Activated T-cell treated with anti-CD3 and anti-CD28 coated beads for 48 hours (primary cell): ENCODE data around the gene SARDH.

Experiments used
- DNase-seq: peaks from one replicate; pipeline ENCODE4 v3.0.0-alpha.2; 2020; ENCODE audit warnings: low read depth

SARDH gene

GRCh38 chr9:133714606-133715294 lies 23.4 kb downstream of the SARDH start:
- DNase-seq, result no peak

GRCh38 chr9:133713960-133714495 lies 24.1 kb downstream of the SARDH start:
- no peak for DNase-seq

DNA sequence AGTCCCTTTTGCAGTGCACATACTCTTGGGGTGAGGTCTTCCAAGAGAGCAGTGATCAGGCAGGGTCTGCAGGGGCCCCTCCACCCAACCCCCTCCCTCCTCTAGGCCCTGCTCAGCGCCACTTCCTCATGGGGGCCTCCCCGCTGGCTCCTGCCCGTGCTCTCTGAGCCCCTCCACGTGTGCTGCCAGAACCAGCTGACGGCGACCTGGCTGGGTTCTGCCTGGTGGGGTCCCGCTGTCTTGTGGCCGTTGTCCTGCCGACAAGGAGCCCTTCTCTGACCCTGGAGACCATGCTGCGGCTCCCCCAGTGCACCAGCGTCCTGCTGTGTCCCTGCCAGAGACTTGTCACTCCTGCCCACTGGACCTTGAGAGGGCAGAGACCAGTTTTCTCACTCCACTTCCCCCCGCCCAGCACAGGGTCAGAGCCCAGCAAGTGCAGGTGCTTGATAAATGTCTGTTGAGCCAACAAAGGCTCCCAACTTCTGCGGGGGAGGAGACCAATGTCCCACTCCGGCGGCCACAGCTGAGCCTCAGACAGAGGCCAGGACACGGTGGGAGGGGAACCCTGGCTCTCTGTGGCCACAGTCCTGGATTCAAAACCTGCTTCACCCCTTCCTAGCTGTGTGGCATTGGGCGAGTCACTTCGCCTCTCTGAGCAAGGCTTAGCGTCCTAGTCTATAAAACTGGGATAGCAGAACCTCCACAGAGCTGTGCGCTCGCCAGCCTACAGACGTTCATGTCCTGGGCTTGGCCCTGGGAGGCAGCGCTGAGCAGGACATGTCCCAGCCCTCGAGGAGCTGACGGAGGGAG lies 24.8 kb downstream of the SARDH start:
- no peak for DNase-seq

DNA sequence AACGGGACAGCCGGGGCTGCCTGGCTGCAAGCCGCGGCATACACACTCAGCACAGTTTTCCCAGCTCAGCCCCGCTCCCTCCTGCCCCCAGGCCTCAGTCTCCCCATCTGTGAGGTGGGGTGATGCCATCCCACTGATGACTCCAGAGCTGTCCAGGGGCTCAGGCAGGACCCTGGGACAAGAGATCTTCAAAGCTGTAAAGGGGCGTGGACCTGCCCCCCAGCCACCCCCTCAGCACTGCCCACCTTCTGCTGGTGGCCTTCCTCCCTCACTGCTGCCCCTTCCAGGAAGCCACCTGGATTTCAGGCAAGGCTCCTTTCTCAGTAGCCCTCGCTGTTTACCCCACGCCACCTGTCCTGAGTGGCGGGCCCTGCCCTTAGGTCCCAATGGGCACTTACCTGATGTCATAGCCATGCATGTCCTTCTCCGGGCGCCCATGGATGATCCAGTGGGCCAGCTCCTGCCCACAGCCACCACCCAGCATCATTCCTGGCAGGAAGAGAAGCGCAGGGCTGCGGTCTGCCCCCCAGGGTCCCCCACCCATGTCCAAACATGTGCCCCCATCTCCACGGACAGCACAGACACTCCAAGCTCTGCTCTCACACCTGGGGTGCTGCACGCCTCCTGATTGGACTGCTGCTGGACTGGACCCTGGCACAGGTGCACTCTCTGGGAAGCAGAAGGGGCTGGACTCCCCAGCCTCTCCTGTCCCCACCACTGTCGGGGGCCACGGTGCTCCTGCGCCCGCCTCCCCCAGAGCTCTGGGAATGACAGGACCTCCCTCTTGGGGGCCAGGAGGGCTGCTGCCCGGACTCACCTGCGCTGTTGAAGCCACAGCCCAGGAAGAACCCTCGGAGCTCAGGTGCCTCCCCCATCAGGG lies 25.7 kb downstream of the SARDH start:
- no peak for DNase-seq

GRCh38 chr9:133711428-133712220 lies 26.5 kb downstream of the SARDH start:
- DNase-seq, result no peak

DNA sequence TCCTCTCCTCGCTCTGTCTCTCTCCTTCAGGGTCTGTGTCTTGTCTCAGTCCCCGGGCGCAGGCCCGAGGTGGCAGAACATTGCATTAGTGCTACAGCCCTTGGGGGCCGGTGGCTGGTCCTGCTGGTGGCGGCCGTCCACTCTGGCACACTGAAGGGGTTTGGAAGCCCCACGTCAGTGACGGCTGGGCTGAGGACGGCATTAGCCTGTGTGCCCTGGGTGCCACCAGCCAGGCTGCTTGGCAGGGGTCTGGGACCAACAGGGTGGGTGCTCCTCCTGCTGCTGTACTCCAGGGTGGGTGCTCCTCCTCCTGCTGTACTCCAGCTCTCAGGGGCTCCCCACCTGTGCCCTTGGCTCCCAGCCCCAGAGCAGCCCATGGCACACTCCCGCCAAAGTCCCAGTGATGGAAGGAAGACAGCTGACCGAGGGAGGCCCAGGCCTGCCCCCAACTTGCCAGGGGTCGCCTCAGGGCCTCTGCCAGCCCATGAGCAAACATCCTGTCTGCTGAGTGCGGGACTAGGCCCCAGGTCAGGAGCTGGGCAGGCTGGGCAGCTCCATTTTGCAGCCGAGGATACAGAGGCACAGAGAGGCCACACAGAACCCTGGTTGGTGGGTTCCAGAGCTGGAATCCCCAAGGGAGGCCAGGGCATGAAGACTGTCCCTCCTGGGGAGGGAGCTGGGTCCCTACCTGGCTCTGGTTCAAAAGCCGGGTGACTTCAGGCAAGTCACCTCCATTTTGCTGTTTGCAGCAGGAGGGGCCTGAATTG lies 27.3 kb downstream of the SARDH start:
- no peak for DNase-seq

- no peak for DNase-seq
Measured at GRCh38 chr9:133709691-133710571, 28.2 kb downstream of the SARDH start.

GRCh38 chr9:133709015-133709611 lies 29.0 kb downstream of the SARDH start:
- peak; percentile 17 for DNase-seq

DNA sequence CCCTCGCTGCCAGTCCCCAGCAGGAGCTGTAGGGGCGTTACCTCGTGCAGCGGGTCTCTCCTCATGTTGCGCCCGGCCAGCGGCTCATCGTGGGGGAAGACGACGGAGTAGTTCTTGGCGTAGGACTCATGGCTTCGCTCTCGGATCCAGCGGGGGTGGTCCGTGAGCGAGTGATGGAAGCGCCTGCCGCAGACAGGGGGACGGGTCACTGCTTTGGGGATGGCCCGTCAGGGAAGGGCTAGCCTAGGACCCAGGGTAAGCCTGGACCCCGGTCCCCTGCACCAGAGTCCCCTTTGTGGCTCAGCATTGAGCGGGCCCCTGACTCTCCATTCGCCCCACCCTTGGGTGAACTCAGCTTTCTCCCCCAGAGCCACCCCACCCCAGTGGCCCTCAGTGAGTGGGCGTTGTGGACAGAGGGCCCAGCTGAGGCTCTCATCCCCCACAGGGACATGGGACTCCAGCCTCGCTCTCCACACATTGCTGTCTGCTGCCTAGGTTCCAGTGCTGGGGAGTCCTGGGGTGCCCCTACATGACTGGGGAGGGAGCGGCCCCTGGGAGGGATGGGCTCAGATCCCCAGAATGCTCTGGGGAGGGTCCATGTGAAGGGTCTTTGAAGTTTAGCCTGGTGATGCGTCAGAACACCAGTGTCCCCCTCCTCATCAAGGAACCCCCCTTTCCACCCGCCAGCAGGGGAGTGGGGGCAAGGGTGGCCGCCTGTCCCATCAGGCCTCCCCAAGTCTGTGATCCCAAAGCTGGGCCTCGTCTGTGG lies 29.7 kb downstream of the SARDH start:
- DNase-seq, result no peak

DNA sequence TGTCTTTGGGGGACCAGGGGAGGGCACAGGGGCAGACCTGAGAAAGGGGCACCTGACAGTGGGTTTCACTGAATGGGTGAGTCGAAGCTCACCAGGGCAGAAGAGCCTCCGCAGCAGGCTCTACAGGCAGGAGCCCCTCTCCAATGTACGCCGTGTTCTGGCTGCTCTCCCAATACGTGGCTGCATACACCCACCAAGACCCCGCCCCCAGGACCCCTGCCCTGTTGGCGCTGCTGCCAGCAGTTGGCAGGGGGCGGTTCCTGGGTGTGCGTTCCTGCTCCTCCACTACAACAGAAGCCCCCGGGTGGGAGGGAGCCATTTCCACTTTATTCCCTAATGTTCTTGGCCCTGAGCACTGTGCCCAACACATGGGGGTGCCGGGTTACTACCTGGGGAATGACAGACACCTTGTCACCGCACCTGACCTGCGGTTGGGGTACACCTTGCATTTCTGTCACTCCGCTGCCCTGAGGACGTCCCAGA lies 30.3 kb downstream of the SARDH start:
- no peak for DNase-seq

DNA sequence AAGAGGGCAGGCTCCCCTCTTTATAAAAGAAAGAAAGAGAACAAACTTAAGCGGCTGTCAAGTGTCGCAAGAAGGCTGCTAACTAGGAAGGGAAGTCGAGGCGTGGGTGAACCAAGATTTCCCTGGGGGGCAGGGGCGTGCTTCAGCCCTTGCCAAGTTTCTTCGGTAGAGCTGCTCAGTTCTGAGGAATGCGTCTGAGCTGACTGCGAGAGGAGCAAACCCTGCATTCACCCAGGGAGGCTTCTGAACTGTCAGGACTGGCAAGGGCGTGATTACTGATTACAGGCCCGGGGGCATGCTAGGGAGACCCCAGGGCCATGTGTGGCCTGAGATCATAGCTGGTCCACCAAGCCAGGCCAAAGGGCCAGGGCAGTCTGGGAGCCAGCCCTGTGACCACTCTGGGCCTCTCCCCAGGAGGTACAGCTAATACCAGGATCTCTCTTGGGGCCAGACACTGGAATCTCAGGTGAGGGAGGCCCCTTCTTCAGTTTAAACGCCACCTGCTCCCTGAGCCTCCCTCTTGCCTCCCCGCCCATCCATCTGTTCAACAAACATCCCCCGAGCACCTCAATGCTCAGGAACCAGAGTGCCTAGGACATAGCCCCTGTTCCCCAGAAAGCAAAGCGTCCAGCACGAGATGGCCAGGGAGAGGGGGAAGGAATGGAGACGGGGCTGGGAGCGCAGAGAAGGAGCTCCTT lies 30.9 kb downstream of the SARDH start:
- DNase-seq, result no peak

DNA sequence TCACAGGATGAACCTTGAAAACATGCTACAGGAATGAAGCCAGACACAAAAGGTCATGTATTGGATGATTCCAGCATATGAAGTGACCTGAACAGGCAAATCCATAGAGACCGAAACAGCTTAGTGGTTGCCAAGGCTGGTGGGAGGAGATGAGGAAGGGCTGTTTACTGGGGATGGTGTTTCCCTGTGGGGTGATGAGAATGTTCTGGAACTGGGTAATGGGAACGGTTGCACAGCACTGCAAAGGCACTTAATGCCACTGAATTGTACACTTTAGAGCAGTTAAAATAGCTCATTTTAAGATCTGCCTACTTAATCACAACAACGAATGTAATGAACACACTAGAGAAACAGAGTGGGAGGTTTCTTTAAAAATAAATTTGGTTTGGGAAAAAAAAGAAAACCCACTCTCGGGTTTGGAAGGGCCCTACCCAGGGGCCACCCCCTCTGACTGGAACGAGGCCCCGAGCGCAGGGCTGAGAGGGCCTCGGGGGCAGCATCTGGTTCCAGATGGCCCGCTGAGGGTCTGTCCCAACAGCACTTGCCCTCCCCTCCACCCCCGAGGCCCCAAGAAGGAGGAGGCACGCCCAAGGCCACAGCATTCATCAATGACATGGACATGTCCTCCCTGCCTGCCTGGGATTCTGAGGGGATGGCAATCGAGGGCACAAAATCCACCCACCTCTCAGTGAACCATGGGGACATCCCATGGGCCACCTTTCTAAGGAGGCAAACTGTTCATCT lies 31.7 kb downstream of the SARDH start:
- DNase-seq, result no peak

GRCh38 chr9:133705576-133705975 lies 32.6 kb downstream of the SARDH start:
- DNase-seq, result no peak

GRCh38 chr9:133704711-133705181 lies 33.4 kb downstream of the SARDH start:
- no peak for DNase-seq

- DNase-seq, result no peak
Measured at GRCh38 chr9:133703591-133704399, 34.4 kb downstream of the SARDH start.
